ENCODE results near the gene RGS7.
"Not testable (repeated sequence)": the region's sequence is repeated elsewhere in the genome, so short reads cannot be mapped to it uniquely, and the experiment has no call there.

Gene RGS7

GRCh38 chr1:240976685-240977084 is 380.3 kb downstream of the RGS7 start:
- DNase-seq (ENCODE audit: low spot score): no peak

- DNase-seq (ENCODE audit: low spot score): no peak
Measured at GRCh38 chr1:240973875-240974274, 383.1 kb downstream of the RGS7 start.

- not testable (repeated sequence) for DNase-seq (ENCODE audit: low spot score)
Measured at GRCh38 chr1:240972059-240972458, 384.9 kb downstream of the RGS7 start.

- no peak for DNase-seq (ENCODE audit: low spot score)
Measured at GRCh38 chr1:240970253-240970652, 386.8 kb downstream of the RGS7 start.

DNA sequence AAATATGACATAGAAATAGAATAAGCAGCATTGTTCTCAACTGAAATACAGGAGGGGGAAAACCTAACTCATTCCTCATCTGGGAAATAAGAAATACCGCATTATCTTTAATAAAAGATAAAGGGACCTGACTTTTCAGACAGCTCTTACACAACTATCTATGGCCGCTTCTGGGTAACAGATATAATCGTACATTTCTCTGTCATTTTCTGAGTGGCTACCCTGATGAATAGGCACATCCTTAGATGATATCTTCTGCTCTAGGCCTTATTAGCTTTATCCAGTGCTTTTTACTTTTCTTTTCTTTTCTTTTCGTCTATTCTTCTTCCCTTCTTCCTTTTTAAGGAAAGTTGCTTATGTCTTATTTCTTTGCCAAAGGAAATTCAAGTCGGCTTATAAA is 388.1 kb downstream of the RGS7 start:
- DNase-seq (ENCODE audit: low spot score): no peak

- DNase-seq (ENCODE audit: low spot score): peak; percentile 27
Measured at GRCh38 chr1:240967070-240967724, 389.8 kb downstream of the RGS7 start.

- peak; percentile 17 for DNase-seq (ENCODE audit: low spot score)
Measured at GRCh38 chr1:240965581-240966091, 391.4 kb downstream of the RGS7 start.

DNA sequence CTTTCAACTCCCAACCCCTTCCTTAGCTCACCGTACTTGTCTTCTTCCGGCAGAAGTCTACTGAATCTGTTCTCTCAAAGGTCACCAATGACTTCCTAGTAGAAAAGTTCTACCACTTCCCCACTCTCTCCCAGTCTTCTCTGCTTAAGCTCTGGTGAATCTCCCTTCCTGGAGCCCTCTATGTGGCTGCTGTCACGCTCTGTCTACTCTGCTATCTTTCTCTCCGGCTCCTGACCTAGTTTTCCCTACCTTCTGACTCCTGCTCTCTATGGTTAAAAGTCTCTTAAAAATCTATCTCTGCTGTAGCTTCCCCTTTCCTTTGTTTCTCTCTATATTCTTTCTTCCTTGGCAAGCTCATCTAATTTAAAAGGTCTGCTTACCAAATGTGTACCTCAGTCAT is 394.9 kb downstream of the RGS7 start:
- no peak for DNase-seq (ENCODE audit: low spot score)

DNA sequence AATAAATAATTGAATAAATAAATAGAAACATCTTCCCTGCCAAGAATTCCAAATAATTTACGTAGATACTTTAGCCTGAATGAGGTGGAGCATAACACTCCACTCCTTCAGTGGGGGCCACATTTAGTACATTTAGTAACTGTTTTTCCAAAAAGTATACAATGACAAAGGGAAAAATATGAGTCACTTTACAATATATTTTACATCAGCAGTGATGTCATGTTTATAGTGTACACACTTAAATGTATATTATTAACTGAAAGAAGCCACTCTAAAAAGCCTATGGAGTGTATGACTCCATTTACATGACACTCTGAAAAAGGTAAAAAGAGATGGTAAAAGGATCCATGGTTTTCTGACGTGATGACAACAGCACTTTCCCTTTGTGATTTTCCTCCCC is 400.6 kb downstream of the RGS7 start:
- DNase-seq (ENCODE audit: low spot score): no peak

DNA sequence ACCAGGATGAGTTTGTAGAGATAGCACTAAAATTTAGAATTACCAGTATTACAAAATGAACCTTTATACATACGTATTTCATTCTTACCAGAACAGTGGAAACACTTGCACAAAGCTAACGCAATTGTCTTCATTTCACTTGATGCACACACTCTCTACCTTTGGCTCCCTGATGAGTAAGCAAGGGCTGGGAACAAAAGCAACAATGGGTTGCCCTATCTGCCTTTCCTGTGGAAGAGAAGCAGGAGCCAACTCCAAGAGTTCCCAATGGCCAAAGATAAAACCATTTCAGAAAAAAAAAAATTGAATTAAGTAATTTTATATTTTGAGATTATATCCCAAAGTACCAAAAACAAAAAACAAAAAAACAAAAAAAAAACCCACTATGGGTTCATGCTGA is 401.0 kb downstream of the RGS7 start:
- DNase-seq (ENCODE audit: low spot score): no peak

GRCh38 chr1:240947438-240948224 is 409.4 kb downstream of the RGS7 start:
- no peak for DNase-seq (ENCODE audit: low spot score)

DNA sequence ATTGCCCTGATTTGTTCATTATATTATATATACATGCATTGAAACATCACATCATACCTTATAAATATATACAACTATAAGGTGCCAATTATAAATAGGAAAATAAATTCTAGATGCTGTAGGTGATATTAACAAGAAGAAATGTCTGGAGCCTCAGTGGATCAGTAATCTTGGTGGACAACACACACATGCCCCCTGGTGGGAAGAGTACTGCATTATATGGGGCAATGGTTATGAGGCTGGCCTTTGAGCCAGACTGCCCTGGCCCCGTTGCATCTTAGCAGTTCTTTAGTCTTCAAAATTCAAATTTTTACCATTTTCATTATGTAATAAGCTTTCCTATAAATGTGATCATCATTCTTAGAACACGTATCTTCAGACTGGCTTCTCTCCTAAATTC is 410.1 kb downstream of the RGS7 start:
- DNase-seq (ENCODE audit: low spot score): peak; percentile 81

GRCh38 chr1:240942901-240943300 is 414.1 kb downstream of the RGS7 start:
- DNase-seq (ENCODE audit: low spot score): no peak

- DNase-seq (ENCODE audit: low spot score): peak; percentile 12
Measured at GRCh38 chr1:240941701-240942370, 415.2 kb downstream of the RGS7 start.

GRCh38 chr1:240936911-240937668 is 419.9 kb downstream of the RGS7 start:
- DNase-seq (ENCODE audit: low spot score): no peak

DNA sequence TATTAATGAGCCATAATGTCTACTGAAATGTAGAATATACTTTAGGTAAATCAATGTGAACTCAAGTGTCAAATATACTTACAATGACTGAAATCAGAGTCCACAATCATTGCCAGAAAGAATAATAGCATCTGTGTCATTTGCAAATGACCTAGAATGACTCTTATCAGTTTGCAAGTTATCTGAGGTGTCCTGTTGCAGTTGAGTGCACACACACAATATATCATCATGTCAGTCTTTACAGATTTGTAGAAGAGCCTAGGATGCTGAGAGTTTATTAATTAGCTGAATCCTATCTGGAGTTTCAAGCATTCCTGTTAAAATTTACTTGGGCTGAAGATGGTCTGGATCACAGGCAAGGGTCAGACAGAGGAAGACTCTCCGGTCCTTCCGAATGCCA is 421.1 kb downstream of the RGS7 start:
- DNase-seq (ENCODE audit: low spot score): no peak

DNA sequence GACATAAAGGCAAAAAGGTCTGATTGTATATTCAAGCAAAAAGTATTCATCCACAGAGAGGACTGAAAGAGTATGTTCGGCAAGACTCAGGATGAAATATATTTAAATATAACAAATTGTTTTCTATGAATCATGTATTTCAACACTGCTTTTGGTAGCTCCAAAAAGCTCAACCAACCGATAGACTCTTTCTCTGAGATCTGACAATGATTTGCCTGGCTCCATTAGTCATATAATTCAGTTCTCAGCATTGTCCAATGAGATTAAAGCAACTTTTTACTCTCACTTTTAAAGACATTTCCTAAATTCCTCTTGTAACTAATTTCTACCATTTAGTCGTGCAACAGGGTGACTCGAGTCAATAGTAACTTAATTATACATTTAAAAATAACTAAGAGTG is 426.0 kb downstream of the RGS7 start:
- no peak for DNase-seq (ENCODE audit: low spot score)

GRCh38 chr1:240928265-240928664 is 428.7 kb downstream of the RGS7 start:
- DNase-seq (ENCODE audit: low spot score): no peak

DNA sequence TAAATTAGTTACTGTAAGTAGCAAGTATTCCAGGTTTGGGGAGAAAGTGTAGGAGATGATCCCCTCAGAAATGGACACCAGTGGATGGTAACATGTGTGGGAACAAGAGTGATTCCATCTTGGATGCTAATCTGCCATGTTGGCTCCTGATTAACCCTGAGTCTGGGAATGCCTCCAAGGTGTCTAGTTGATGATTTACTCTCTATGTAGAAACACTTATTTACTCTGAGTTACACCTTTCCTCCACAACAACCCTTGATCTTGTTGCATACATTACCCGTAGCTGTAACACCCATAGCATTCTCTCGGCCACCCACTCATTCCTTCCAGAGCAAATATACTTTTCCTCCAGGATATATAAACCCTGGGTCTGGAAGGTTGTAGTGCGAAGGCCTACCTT is 429.2 kb downstream of the RGS7 start:
- DNase-seq (ENCODE audit: low spot score): no peak

- DNase-seq (ENCODE audit: low spot score): no peak
Measured at GRCh38 chr1:240925273-240925672, 431.7 kb downstream of the RGS7 start.

GRCh38 chr1:240917976-240918375 is 439.0 kb downstream of the RGS7 start:
- DNase-seq (ENCODE audit: low spot score): no peak

GRCh38 chr1:240914506-240914905 is 442.5 kb downstream of the RGS7 start:
- DNase-seq (ENCODE audit: low spot score): no peak
